HG03342 (cell line): ENCODE data around the gene ADAT1.
A peak's percentile ranks its signal among the peaks of the same experiment; 100 is the strongest.

Experiments used
- ATAC-seq: cut with Tn5 transposase; IDR thresholded peaks from one replicate; pipeline ENCODE4 v1.9.1; 2021; ENCODE audit warnings: mild to moderate bottlenecking, moderate library complexity; ENCODE audit not compliant: unreplicated experiment

Gene ADAT1

GRCh38 chr16:75622761-75623605 is at the start of gene ADAT1:
TSS of gene ADAT1 (minus strand) at chr16:75623281. CDS start at chr16:75620799, 2,482 bp downstream.
- ATAC-seq: peak; percentile 97

- no peak for ATAC-seq
Observed at GRCh38 chr16:75667503-75667902, 44.4 kb upstream of the ADAT1 start.

- ATAC-seq: no peak
Observed at GRCh38 chr16:75660726-75661302, 37.7 kb upstream of the ADAT1 start.

GRCh38 chr16:75660321-75660720 is 37.2 kb upstream of the ADAT1 start:
- no peak for ATAC-seq

GRCh38 chr16:75658175-75658574 is 35.1 kb upstream of the ADAT1 start:
- ATAC-seq: no peak

- no peak for ATAC-seq
Observed at GRCh38 chr16:75653922-75654321, 30.8 kb upstream of the ADAT1 start.

GRCh38 chr16:75648265-75649076 is 25.4 kb upstream of the ADAT1 start:
- peak; percentile 36 for ATAC-seq

GRCh38 chr16:75647492-75648264 is 24.6 kb upstream of the ADAT1 start, which contains the start of the genes KARS1 and TERF2IP:
TSS of gene KARS1 (minus strand) at chr16:75647665. CDS start at chr16:75647639, 26 bp downstream.
TSS of gene TERF2IP (plus strand) at chr16:75647773. CDS start at chr16:75647883, 110 bp downstream.
- ATAC-seq: peak; percentile 82

- peak; percentile 16 for ATAC-seq
Observed at GRCh38 chr16:75647112-75647491, 24.0 kb upstream of the ADAT1 start.

- no peak for ATAC-seq
Observed at GRCh38 chr16:75644240-75645012, 21.3 kb upstream of the ADAT1 start.

GRCh38 chr16:75640598-75640997 is 17.5 kb upstream of the ADAT1 start:
- ATAC-seq: no peak

GRCh38 chr16:75635036-75635435 is 12.0 kb upstream of the ADAT1 start:
- ATAC-seq: no peak

- no peak for ATAC-seq
Observed at GRCh38 chr16:75632857-75633256, 9.8 kb upstream of the ADAT1 start.

- ATAC-seq: no peak
Observed at GRCh38 chr16:75630052-75630451, 7.0 kb upstream of the ADAT1 start.

GRCh38 chr16:75629132-75629531 is 6.1 kb upstream of the ADAT1 start:
- no peak for ATAC-seq

- no peak for ATAC-seq
Observed at GRCh38 chr16:75628351-75628750, 5.3 kb upstream of the ADAT1 start.

- ATAC-seq: no peak
Observed at GRCh38 chr16:75627851-75628250, 4.8 kb upstream of the ADAT1 start.

- no peak for ATAC-seq
Observed at GRCh38 chr16:75626806-75627205, 3.7 kb upstream of the ADAT1 start.

- ATAC-seq: no peak
Observed at GRCh38 chr16:75624921-75625334, 1.8 kb upstream of the ADAT1 start.

GRCh38 chr16:75621170-75621477 is 2.0 kb downstream of the ADAT1 start:
- no peak for ATAC-seq
